Skeletal muscle tissue (tissue), 4 donors: ENCODE measurements around the gene RIMS4. TPM values are rescaled to one million over a fixed set of nuclear protein-coding genes. Genes with fewer than 3 reads are reported as not detected.
"Not testable (repeated sequence)": the region's sequence is repeated elsewhere in the genome, so short reads cannot be mapped to it uniquely, and the experiment has no call there.

Experiments used
- H3K27ac ChIP-seq: one replicate; pipeline ENCODE4 v1.7.0; 2013; ENCODE audit warnings: mild to moderate bottlenecking, low read depth, low read length, inconsistent platforms
- H3K27me3 ChIP-seq, 3 donors: one replicate each; pipeline ENCODE4 v1.7.0; 2013; ENCODE audit warnings: low read length in 3 of 3; ENCODE audit not compliant: control insufficient read depth in 3 of 3, insufficient read depth in 3 of 3
- H3K36me3 ChIP-seq, 3 donors: one replicate each; pipeline ENCODE4 v1.7.0; 2013; ENCODE audit warnings: low read length in 3 of 3; ENCODE audit not compliant: control insufficient read depth in 3 of 3, insufficient read depth in 3 of 3
- H3K4me1 ChIP-seq, 3 donors: one replicate each; pipeline ENCODE4 v1.7.0; 2013; ENCODE audit warnings: low read length in 3 of 3, mild to moderate bottlenecking in 3 of 3; ENCODE audit not compliant: control insufficient read depth in 3 of 3, insufficient read depth in 3 of 3
- H3K4me3 ChIP-seq, 3 donors: one replicate each; pipeline ENCODE4 v1.7.0; 2013; ENCODE audit warnings: low read length in 3 of 3
- H3K9ac ChIP-seq, 3 donors: one replicate each; pipeline ENCODE4 v1.7.0; 2013; ENCODE audit warnings: low read length in 3 of 3, mild to moderate bottlenecking in 3 of 3, moderate library complexity in 2 of 3, low read depth in 1 of 3
- H3K9me3 ChIP-seq, 3 donors: one replicate each; pipeline ENCODE4 v1.7.0; 2013; ENCODE audit warnings: low read length in 3 of 3; ENCODE audit not compliant: control insufficient read depth in 3 of 3
- total RNA-seq: library from RNA; depleted of rRNA; stranded (reverse); fragments of >200 nt; gene quantifications from one replicate; pipeline ENCODE4 v1.2.3, GENCODE V29; 2014
- donor health status: Osteomylitis.

The RIMS4 gene
- total RNA-seq, 1 donor from 2014 or later: 3.1 TPM

GRCh38 chr20:44833437-44833836 is 23.1 kb upstream of the RIMS4 start:
- Histone ChIP-seq H3K4me3 (no peak overlapping the region), H3K36me3 (no peaks in the 10 kb centered on the region), H3K27me3 (peaks cover 4 to 8% (median 6%) of the 10 kb centered on the region in 3 donors), H3K27ac (no peak overlapping the region), H3K4me1 (peaks cover 0 to 5% (median 3%) of the 10 kb centered on the region in 3 donors), H3K9me3 (no peaks in the 10 kb centered on the region), H3K9ac (no peak overlapping the region)

- H3K27ac ChIP-seq: no peak overlapping the region
- H3K4me1 ChIP-seq: peaks cover 0 to 4% (median 0%) of the 10 kb centered on the region in 3 donors
- no peak overlapping the region for H3K9ac ChIP-seq
- H3K9me3 ChIP-seq: no peaks in the 10 kb centered on the region
- peaks cover 4 to 8% (median 6%) of the 10 kb centered on the region in 3 donors for H3K27me3 ChIP-seq
- H3K36me3 ChIP-seq: no peaks in the 10 kb centered on the region
- H3K4me3 ChIP-seq: no peak overlapping the region
Measured at GRCh38 chr20:44832724-44833123, 22.4 kb upstream of the RIMS4 start.

GRCh38 chr20:44830995-44831394 is 20.6 kb upstream of the RIMS4 start:
- peaks cover 2 to 4% (median 4%) of the 10 kb centered on the region in 3 donors for H3K27me3 ChIP-seq
- H3K4me1 ChIP-seq: no peaks in the 10 kb centered on the region
- no peak overlapping the region for H3K27ac ChIP-seq
- H3K9me3 ChIP-seq: no peaks in the 10 kb centered on the region
- no peak overlapping the region for H3K4me3 ChIP-seq
- H3K9ac ChIP-seq: no peak overlapping the region
- H3K36me3 ChIP-seq: no peaks in the 10 kb centered on the region

- Histone ChIP-seq H3K27me3 (peaks cover 2 to 4% (median 2%) of the 10 kb centered on the region in 3 donors), H3K9me3 (no peaks in the 10 kb centered on the region), H3K4me1 (no peaks in the 10 kb centered on the region), H3K36me3 (no peaks in the 10 kb centered on the region), H3K9ac (no peak overlapping the region), H3K4me3 (no peak overlapping the region), H3K27ac (no peak overlapping the region)
Measured at GRCh38 chr20:44830523-44830922, 20.2 kb upstream of the RIMS4 start.

GRCh38 chr20:44829688-44830087 is 19.3 kb upstream of the RIMS4 start:
- no peak overlapping the region for H3K9ac ChIP-seq
- H3K9me3 ChIP-seq: no peaks in the 10 kb centered on the region
- H3K27ac ChIP-seq: no peak overlapping the region
- H3K27me3 ChIP-seq: peaks cover 2 to 4% (median 2%) of the 10 kb centered on the region in 3 donors
- H3K4me1 ChIP-seq: no peaks in the 10 kb centered on the region
- H3K36me3 ChIP-seq: no peaks in the 10 kb centered on the region
- no peak overlapping the region for H3K4me3 ChIP-seq

- Histone ChIP-seq H3K36me3 (no peaks in the 10 kb centered on the region), H3K9me3 (no peaks in the 10 kb centered on the region), H3K27me3 (peaks cover 2 to 7% (median 2%) of the 10 kb centered on the region in 3 donors), H3K4me3 (no peak overlapping the region), H3K4me1 (no peaks in the 10 kb centered on the region), H3K9ac (no peak overlapping the region), H3K27ac (no peak overlapping the region)
Measured at GRCh38 chr20:44828640-44829039, 18.3 kb upstream of the RIMS4 start.

- H3K27me3 ChIP-seq: peaks cover 2 to 7% (median 2%) of the 10 kb centered on the region in 3 donors
Measured at GRCh38 chr20:44827401-44827800, 17.1 kb upstream of the RIMS4 start.

GRCh38 chr20:44821576-44821975 is 11.2 kb upstream of the RIMS4 start:
- not testable (repeated sequence) for H3K27me3 ChIP-seq, H3K4me1 ChIP-seq, H3K9me3 ChIP-seq, H3K9ac ChIP-seq, H3K4me3 ChIP-seq, H3K27ac ChIP-seq, H3K36me3 ChIP-seq

More at GRCh38 chr20:44827401-44827800, 17.1 kb upstream of the RIMS4 start:
- Histone ChIP-seq H3K9ac (no peak overlapping the region), H3K4me1 (no peaks in the 10 kb centered on the region), H3K4me3 (no peak overlapping the region), H3K27ac (no peak overlapping the region), H3K9me3 (no peaks in the 10 kb centered on the region), H3K36me3 (no peaks in the 10 kb centered on the region)

- peaks cover 0 to 4% (median 2%) of the 10 kb centered on the region in 3 donors for H3K27me3 ChIP-seq
- no peak overlapping the region for H3K4me3 ChIP-seq
- H3K27ac ChIP-seq: no peak overlapping the region
- no peak overlapping the region for H3K9ac ChIP-seq
- H3K9me3 ChIP-seq: no peaks in the 10 kb centered on the region
- no peaks in the 10 kb centered on the region for H3K4me1 ChIP-seq
- no peaks in the 10 kb centered on the region for H3K36me3 ChIP-seq
Measured at GRCh38 chr20:44819936-44820335, 9.6 kb upstream of the RIMS4 start.

- H3K36me3 ChIP-seq: no peaks in the 10 kb centered on the region
- peaks cover 0 to 3% (median 2%) of the 10 kb centered on the region in 3 donors for H3K27me3 ChIP-seq
- H3K4me1 ChIP-seq: no peaks in the 10 kb centered on the region
- H3K9ac ChIP-seq: no peak overlapping the region
- peaks cover 0 to 5% (median 2%) of the 10 kb centered on the region in 3 donors for H3K9me3 ChIP-seq
- no peak overlapping the region for H3K4me3 ChIP-seq
- H3K27ac ChIP-seq: no peak overlapping the region
Measured at GRCh38 chr20:44817143-44817910, 7.0 kb upstream of the RIMS4 start.
